ENCODE measurements around the gene EIF6.

GRCh38 chr20:35299780-35300179 is 15.2 kb upstream of the EIF6 start:
- TF ChIP-seq POLR2AphosphoS5 (IDR thresholded peaks at IDR 0.05; ENCODE audit: low read depth), result no peak
- TF ChIP-seq CTCF (conservative IDR thresholded peaks at IDR 0.05; ENCODE audit: low read depth in 2 of 2), result no peak
